ENCODE measurements around the gene NPVF.

NPVF gene

DNA sequence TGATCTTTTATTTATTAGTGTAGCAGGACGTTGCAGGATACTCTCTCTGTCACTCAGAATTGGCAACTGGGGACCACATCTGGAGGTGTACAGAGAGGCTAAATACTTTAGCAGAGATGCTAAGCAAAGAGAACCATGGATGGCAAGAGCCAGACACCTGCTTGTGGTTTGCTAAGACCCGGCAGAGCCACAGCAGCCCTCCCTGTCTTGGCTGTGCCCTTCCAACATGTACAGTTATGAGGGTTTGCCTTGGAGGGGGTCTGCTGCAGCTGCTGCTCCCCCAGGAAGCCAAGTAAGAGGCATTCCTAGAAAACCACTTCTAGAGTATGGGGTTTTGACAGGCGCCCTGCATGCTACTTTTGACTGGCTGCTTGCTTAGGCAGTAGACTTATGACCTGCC lies 5.1 kb downstream of the NPVF start:
- DNase-seq, result no peak

DNA sequence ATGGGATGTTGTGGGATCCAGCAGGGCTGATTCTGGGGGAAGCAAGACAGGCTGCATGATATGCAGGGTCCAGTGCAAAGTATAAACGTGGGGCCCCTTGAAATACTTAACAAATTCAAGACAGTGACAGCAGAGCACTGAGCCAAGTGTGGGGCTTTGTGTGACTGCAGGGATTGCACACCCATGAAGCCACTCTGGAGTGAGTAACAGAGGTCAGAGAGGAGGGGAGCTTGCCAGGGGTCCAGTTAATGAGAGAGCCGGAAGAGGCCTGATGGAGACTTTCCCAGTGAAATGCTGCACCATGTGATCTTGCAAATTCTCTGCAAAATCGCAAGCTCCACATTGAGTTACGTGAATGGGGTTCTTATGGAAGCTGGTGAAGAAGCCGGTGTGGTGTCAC lies 5.6 kb downstream of the NPVF start:
- no peak for DNase-seq

DNA sequence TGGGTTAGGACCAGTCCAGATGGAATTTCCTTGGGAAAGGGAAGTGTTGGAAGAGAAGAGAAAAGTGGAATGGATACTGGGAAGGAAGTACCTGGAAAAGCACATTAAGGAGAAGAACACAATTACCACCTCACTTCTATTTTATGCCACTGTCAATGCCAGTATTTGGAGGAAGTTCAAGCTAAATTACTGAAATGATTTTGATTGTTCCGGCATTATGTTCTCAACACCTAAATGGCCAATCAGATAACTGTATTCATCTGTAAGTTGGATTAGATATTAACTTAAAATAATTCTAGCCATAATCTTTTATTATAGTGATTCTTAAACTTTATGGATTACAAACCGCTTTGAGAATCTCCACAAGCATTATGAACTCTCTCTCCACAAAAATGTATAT lies 7.3 kb downstream of the NPVF start:
- no peak for DNase-seq

- DNase-seq, result no peak
Measured at GRCh38 chr7:25218191-25218590, 10.1 kb downstream of the NPVF start.

DNA sequence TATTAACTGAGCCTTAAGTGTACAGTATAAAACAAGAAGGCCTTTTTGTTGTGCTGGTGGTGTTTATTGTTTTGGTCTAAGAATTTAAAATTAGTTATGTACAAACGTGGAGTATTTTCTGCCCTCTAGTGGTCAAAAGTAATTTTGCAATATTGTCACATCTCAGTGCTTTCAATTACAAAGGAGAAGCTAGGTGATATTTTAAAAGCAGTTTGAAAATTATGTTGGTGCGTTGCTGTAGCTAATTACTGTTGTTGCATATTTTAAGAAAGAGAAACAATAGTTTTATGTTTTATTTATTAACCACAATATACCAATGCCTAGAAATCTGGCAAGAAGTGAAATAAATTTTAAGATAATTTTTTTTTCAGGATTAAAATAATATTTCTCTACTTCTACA lies 11.4 kb downstream of the NPVF start:
- DNase-seq, result peak; percentile 51

DNA sequence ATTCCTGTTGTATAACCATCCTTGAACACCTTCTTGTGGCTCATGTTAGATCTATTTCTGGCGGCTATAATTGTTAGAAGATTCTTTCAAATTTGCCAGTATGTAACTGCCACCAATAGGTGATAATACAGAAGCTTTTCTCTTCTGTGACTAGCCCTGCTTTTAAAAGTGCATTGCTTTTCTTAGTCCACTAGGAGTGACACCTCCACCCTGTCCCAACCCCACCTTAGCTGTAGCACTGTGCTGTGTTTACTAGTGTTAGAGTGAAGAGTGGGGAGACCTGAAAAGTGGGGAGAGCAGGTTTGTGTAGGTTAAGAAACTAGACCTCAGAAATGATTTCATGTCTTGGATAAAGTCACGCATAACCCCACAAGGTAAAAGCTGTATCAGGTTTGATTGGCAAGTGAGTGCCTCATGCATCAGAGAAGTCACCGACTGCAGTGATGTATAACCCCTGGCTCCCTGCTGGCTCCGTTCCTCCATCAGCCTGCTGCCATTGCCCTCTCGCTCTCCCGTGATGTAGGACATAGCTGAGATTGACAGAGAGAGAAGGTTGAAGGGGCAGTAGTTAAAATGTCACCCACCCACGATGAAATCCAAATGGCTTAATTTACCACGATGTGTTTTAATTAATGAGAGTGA lies 12.5 kb downstream of the NPVF start:
- DNase-seq, result no peak

GRCh38 chr7:25208525-25209221 lies 19.6 kb downstream of the NPVF start:
- no peak for DNase-seq

DNA sequence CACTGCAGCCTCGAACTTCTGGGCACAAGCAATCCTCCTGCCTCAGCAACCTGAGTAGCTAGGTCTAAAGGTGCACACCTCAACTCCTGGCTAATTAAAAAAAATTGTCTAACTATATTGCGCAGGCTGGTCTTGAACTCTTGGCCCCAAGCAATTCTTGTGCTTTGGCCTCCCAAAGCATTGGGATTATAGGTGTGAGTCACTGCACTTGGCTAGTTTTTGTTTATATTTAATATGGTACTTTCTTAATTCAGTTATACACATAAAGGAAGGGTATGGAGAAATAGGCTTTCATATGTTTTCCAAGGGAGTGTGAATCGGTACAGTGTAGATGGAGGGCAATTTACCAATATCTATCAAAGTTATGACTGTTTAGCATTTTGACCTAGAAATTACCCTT lies 20.4 kb downstream of the NPVF start:
- no peak for DNase-seq

DNA sequence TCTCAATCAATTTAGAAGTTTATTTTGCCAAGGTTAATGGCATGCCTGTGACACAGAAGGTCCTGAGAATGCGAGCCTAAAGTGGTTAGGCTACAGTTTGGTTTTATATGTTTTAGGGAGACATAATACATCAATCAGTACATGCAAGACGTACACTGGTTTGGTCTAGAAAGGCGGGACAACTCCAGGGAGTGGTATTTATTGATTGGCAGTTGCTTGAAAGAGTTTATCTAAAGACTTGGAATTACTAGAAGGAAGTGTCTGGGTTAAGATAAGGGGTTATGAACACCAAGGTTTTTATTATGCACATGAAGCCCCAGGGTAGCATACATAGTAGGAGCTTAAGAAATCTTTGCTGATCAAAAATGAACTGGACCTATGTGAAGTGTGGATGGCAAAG lies 21.5 kb downstream of the NPVF start:
- no peak for DNase-seq

GRCh38 chr7:25196132-25196896 lies 32.0 kb downstream of the NPVF start:
- no peak for DNase-seq

DNA sequence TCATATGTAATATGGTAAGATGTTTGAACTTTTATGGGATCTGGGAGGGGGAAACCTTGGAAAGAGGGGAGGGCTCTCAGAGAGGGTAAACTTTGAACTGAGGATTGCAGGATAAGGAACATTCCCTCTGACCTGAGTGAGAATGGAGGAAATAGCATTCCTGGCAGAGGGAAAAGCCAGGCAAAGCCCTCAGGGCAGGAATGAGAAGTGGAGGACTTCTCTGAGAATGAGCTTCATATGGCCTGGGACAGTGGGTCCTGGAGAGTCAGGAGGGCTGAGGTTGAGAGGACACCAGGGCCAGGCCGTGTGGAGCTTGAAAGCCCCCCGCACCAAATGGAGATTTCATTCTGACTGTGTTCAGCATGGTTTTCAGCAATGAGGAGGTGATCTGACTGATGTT lies 34.2 kb downstream of the NPVF start:
- DNase-seq, result no peak

DNA sequence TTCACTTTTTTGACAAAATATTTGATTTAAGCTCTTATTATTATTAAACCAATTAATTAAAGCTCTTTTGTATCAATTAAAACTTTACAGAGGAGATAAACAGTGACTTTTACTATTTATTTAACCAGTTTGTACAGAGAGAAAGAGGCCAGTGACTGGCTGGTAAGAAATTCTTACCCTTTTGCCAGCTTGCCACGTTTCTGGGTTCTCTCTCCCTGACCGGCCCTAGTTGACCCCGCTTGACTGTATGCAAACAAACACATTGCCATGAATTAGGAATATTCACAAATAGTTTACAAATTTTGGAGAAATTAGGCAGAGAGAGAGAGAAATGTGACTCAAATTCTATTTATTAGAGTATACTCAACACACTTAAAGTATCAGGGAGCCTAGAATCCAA lies 36.2 kb downstream of the NPVF start:
- no peak for DNase-seq

- DNase-seq, result no peak
Measured at GRCh38 chr7:25189197-25189596, 39.1 kb downstream of the NPVF start.

- DNase-seq, result no peak
Measured at GRCh38 chr7:25187932-25188331, 40.4 kb downstream of the NPVF start.

DNA sequence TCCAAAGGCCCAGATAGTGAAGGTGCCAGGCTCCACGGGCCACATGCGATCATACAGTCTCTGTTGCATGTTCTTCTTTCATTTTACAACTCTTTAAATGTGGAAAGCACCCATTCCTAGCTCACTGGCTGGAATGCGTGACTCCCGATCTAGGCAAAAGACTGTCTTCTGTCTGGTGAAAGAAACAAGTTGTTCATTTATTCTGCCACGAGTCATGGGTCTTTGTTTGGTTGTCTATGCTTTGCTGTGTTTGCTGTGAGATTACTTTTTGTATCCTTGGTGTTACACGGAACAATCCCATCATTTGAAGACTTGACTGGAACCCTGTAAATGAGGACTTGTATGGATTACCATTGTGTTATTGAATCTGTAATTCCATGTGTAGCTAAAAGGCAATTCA lies 41.9 kb downstream of the NPVF start:
- DNase-seq, result no peak

DNA sequence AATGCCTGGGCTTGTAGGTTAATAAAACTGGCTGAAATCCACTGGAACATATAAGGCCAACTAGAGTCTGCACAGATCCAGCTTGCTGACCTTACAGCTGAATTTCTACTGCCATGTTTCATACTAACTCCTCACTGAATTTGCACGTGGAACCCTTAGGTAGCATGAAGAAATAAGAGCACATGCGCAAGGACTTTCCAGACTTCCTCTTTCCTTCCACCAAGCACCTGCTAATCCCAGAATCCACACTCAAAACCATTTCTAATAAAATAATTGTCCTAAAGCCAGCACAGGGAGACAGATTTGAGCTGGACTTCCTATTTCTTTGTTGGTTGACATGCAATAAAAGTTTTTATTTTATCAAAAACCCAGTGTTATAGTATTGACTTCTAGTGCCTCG lies 46.8 kb downstream of the NPVF start:
- DNase-seq, result no peak

DNA sequence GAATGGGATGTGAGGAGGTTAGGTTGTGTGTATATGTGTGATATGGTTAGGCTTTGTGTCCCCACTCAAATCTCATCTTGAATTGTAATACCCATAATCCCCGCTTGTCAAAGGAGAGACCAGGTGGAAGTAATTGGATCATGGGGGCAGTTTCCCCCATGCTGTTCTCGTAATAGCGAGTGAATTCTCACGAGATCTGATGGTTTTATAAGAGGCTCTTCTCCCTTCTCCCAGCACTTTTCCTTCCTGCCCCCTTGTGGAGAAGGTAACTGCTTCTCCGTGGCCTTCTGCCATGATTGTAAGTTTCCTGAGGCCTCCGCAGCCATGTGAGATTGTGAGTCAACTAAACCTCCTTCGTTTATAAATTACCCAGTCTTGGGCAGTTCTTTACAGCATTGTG lies 47.3 kb downstream of the NPVF start:
- no peak for DNase-seq

- no peak for DNase-seq
Measured at GRCh38 chr7:25180592-25180923, 47.7 kb downstream of the NPVF start.

DNA sequence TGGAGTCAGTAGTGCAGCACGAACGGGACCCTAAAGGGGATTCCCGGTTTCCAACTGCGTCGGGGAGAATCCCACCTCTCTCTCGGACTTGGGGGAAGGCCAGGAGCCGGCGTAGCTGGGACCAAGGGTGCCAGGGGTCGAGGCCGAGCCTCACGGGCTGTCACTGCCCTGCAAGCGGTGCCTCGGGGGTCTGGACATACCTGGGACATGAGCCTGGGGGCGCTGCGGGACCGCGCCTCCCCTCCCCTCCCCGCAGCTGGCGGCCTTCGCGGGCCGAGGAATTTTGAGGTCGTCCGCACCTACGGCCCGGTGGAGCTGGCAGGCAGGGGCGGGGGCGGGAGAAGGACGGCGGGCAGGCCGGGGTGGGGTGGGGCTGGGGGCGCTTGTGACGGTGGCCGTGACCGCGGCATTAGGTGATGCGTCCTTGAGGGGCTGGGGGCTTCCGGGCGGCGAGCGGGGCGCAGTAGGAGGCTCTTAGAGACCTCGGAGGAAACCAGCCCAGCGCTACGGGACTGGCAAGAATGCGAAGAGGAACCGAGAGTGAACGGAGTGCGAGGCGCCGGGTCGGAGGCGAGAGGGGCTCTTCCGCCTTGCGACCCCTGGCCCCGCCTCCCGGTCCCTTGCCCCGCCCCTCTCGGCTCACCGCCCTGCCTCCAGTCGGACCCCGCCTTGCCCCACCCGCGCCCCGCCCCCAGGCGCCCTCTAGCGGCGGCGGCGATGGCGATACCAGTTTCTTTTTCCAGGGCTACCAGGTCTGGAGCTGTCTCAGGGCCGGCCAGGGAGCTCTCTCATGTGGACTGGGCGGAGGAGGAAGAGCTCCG lies 48.3 kb downstream of the NPVF start:
- peak; percentile 96 for DNase-seq

- no peak for DNase-seq
Measured at GRCh38 chr7:25179325-25179724, 49.0 kb downstream of the NPVF start.
